IgD-negative memory B cell (primary cell): ENCODE results near the gene TXNL4B. TPM values are rescaled to one million over a fixed set of nuclear protein-coding genes. Genes with fewer than 3 reads are reported as not detected.

Experiments
- H3K27ac Mint-ChIP-seq, 3 donors: one replicate each; pipeline ENCODE4 v1.8.0; 2020 to 2022; ENCODE audit warnings: mild to moderate bottlenecking in 3 of 3, mixed read lengths in 3 of 3, moderate library complexity in 1 of 3
- H3K27me3 Mint-ChIP-seq: one replicate; pipeline ENCODE4 v1.8.0; 2021; ENCODE audit warnings: mixed read lengths
- H3K36me3 Mint-ChIP-seq: one replicate; pipeline ENCODE4 v1.8.0; 2020; ENCODE audit warnings: mild to moderate bottlenecking, mixed read lengths
- H3K4me1 Mint-ChIP-seq, 3 donors: one replicate each; pipeline ENCODE4 v1.8.0; 2020 to 2022; ENCODE audit warnings: mixed read lengths in 3 of 3, mild to moderate bottlenecking in 1 of 3
- H3K4me3 Mint-ChIP-seq, 4 donors: one replicate each; pipeline ENCODE4 v1.8.0; 2020 to 2022; ENCODE audit warnings: mild to moderate bottlenecking in 4 of 4, mixed read lengths in 4 of 4, moderate library complexity in 3 of 4
- H3K9me3 Mint-ChIP-seq, 3 donors: one replicate each; pipeline ENCODE4 v1.8.0; 2020 to 2021; ENCODE audit warnings: mixed read lengths in 3 of 3, mild to moderate bottlenecking in 1 of 3
- polyA plus RNA-seq: library from polyadenylated mRNA; unstranded; fragments of 300-500 nt; fragmentation: Illumina TruSeq; gene quantifications from one replicate; pipeline ENCODE4 v1.2.3, GENCODE V29; 2021

The TXNL4B gene
- polyA plus RNA-seq, 1 donor from 2014 or later = 15.3 TPM

DNA sequence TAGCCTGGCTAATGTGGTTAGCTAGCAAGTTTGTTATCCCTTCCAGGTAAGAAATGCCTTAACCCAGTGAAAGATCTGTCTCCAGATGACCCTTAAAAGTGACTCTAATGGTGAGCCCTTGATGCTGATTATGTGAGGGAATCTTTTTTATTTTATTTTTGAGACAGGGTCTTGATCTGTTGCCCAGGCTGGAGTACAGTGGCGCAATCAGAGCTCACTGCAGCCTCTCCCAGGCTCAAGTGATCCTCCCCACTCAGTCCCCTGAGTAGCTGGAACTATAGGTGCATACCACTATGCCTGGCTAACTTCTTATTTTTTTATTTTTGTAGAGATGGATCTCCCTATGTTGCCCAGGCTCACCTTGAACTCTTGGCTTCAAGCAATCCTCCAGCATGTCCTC lies 49.9 kb downstream of the TXNL4B start:
- no peak overlapping the region for H3K27ac Mint-ChIP-seq
- H3K4me3 Mint-ChIP-seq = no peak overlapping the region
- H3K9me3 Mint-ChIP-seq = peaks cover 0 to 3% (median 0%) of the 10 kb centered on the region in 3 donors
- H3K27me3 Mint-ChIP-seq = no peaks in the 10 kb centered on the region
- H3K36me3 Mint-ChIP-seq = peaks cover 12% of the 10 kb centered on the region
- H3K4me1 Mint-ChIP-seq = no peaks in the 10 kb centered on the region

- H3K4me1 Mint-ChIP-seq = no peaks in the 10 kb centered on the region
- no peaks in the 10 kb centered on the region for H3K27me3 Mint-ChIP-seq
- H3K4me3 Mint-ChIP-seq = no peak overlapping the region
- H3K36me3 Mint-ChIP-seq = peaks cover 14% of the 10 kb centered on the region
- H3K9me3 Mint-ChIP-seq = peaks cover 0 to 3% (median 0%) of the 10 kb centered on the region in 3 donors
- H3K27ac Mint-ChIP-seq = no peak overlapping the region
These were observed 50.4 kb downstream of the TXNL4B start for GRCh38 chr16:72043058-72043457.

- peaks cover 14% of the 10 kb centered on the region for H3K36me3 Mint-ChIP-seq
- H3K4me1 Mint-ChIP-seq = no peaks in the 10 kb centered on the region
- no peak overlapping the region for H3K27ac Mint-ChIP-seq
- H3K4me3 Mint-ChIP-seq = no peak overlapping the region
- peaks cover 0 to 3% (median 0%) of the 10 kb centered on the region in 3 donors for H3K9me3 Mint-ChIP-seq
- H3K27me3 Mint-ChIP-seq = no peaks in the 10 kb centered on the region
These were observed 51.2 kb downstream of the TXNL4B start for GRCh38 chr16:72042157-72042660.

- H3K4me3 Mint-ChIP-seq = no peak overlapping the region
- no peaks in the 10 kb centered on the region for H3K4me1 Mint-ChIP-seq
- no peaks in the 10 kb centered on the region for H3K9me3 Mint-ChIP-seq
- no peaks in the 10 kb centered on the region for H3K27me3 Mint-ChIP-seq
- H3K27ac Mint-ChIP-seq = no peak overlapping the region
- peaks cover 16% of the 10 kb centered on the region for H3K36me3 Mint-ChIP-seq
These were observed 57.3 kb downstream of the TXNL4B start for GRCh38 chr16:72036098-72036497.

Other genes with a start within 250 kb of the TXNL4B start
- 5.4 TPM for gene ATXN1L, start 247.6 kb downstream of the TXNL4B start, polyA plus RNA-seq
- 34.3 TPM for gene ZNF821, start 209.4 kb downstream of the TXNL4B start, polyA plus RNA-seq
- gene IST1, start 198.1 kb downstream of the TXNL4B start, polyA plus RNA-seq = 161 TPM
- gene PKD1L3, start 93.2 kb downstream of the TXNL4B start, polyA plus RNA-seq = not detected
- 16.4 TPM for gene DHODH, start 84.9 kb downstream of the TXNL4B start, polyA plus RNA-seq
- gene HP, start 39.1 kb downstream of the TXNL4B start, polyA plus RNA-seq = not detected
- gene HPR, start 30.4 kb downstream of the TXNL4B start, polyA plus RNA-seq = not detected
- 29.9 TPM for gene DHX38, start 227 bp upstream of the TXNL4B start, polyA plus RNA-seq
- gene PMFBP1, start 78.5 kb upstream of the TXNL4B start, polyA plus RNA-seq = 0.11 TPM